K562 (cell line): ENCODE results near the gene ADAR.

Source experiments
- CTCF ChIP-seq, 3 experiments: IDR thresholded peaks in 2 of 3; conservative IDR thresholded peaks in 1 of 3; 2 replicates each; pipeline ENCODE4 v1.5.1; 2011 to 2012; ENCODE audit warnings: low read length in 3 of 3, mild to moderate bottlenecking in 3 of 3, control low read depth in 2 of 3, improper control_type of control experiment in 1 of 3, inconsistent platforms in 1 of 3, low read depth in 1 of 3, mixed read lengths in 1 of 3, moderate library complexity in 1 of 3; ENCODE audit not compliant: insufficient read depth in 2 of 3
- IFI16 ChIP-seq: fragments of 250-450 bp; sonication (Bioruptor Pico); IDR thresholded peaks from 2 replicates; pipeline ENCODE4 v2.1.2; 2022; ENCODE audit warnings: mild to moderate bottlenecking, inconsistent platforms
- IRF2 ChIP-seq: sonication (generic); formaldehyde crosslinking; IDR thresholded peaks from 2 replicates; pipeline ENCODE4 v1.8.1; 2022; ENCODE audit warnings: mild to moderate bottlenecking, missing genetic modification reagents
- KLF6 ChIP-seq: fragments of 250-450 bp; sonication (Bioruptor Pico); IDR thresholded peaks from 2 replicates; pipeline ENCODE4 v1.4.0; 2020; ENCODE audit warnings: mild to moderate bottlenecking, moderate library complexity, borderline replicate concordance
- POLR2A ChIP-seq: fragments of 450-650 bp; conservative IDR thresholded peaks from 2 replicates; pipeline ENCODE4 v1.6.1; 2016
- POLR2G ChIP-seq: fragments of 200-400 bp; formaldehyde crosslinking; IDR thresholded peaks from 2 replicates; pipeline ENCODE4 v1.6.1; 2017; ENCODE audit warnings: low read depth, mild to moderate bottlenecking, antibody characterized with exemption, low read length, moderate library complexity
- SNIP1 ChIP-seq: fragments of 450-650 bp; IDR thresholded peaks from 2 replicates; pipeline ENCODE4 v1.7.1; 2017; ENCODE audit warnings: low read depth, mild to moderate bottlenecking
- ZNF274 ChIP-seq: IDR thresholded peaks from 2 replicates; pipeline ENCODE4 v1.6.1; 2011; ENCODE audit warnings: low read depth, mild to moderate bottlenecking, low read length, moderate library complexity, borderline replicate concordance
- TF ChIP-seq, protein P1 (sequence below): sonication (generic); formaldehyde crosslinking; IDR thresholded peaks from 2 replicates; pipeline ENCODE4 v1.8.0; 2023; ENCODE audit warnings: mild to moderate bottlenecking, missing genetic modification reagents

DNA sequence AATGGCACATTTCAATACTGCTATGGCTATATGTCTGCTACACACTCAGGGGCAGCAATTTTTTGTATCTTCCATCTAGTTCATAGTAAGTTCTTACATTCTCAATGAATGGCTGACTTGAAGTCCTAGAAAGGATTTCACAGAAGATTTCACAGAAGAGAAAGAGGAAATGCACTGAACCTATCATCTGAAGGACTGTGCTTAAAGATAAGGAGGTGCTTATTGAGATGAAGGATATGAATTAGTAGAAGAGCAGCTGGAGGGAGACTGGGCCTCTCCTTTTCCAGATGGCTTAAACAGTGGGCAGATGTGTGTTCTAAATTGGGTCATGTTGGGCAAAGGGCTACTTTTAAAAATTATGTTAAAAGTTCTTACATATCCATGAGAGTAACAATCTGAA is 14.6 kb downstream of the ADAR start:
- TF ChIP-seq POLR2A, result no peak
- TF ChIP-seq, protein P1, sequence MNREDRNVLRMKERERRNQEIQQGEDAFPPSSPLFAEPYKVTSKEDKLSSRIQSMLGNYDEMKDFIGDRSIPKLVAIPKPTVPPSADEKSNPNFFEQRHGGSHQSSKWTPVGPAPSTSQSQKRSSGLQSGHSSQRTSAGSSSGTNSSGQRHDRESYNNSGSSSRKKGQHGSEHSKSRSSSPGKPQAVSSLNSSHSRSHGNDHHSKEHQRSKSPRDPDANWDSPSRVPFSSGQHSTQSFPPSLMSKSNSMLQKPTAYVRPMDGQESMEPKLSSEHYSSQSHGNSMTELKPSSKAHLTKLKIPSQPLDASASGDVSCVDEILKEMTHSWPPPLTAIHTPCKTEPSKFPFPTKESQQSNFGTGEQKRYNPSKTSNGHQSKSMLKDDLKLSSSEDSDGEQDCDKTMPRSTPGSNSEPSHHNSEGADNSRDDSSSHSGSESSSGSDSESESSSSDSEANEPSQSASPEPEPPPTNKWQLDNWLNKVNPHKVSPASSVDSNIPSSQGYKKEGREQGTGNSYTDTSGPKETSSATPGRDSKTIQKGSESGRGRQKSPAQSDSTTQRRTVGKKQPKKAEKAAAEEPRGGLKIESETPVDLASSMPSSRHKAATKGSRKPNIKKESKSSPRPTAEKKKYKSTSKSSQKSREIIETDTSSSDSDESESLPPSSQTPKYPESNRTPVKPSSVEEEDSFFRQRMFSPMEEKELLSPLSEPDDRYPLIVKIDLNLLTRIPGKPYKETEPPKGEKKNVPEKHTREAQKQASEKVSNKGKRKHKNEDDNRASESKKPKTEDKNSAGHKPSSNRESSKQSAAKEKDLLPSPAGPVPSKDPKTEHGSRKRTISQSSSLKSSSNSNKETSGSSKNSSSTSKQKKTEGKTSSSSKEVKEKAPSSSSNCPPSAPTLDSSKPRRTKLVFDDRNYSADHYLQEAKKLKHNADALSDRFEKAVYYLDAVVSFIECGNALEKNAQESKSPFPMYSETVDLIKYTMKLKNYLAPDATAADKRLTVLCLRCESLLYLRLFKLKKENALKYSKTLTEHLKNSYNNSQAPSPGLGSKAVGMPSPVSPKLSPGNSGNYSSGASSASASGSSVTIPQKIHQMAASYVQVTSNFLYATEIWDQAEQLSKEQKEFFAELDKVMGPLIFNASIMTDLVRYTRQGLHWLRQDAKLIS (CRISPR knock-in tag), result no peak
- no peak for TF ChIP-seq SNIP1
- no peak for TF ChIP-seq CTCF (IDR thresholded peaks at IDR 0.05 in 2 of 3, conservative IDR thresholded peaks at IDR 0.05 in 1 of 3; ENCODE audit: insufficient read depth in 2 of 3, low read depth in 1 of 3, low read length in 3 of 3)
- no peak for TF ChIP-seq IFI16
- no peak for TF ChIP-seq POLR2G
- no peak for TF ChIP-seq KLF6 (CRISPR knock-in tag)
- no peak for TF ChIP-seq IRF2 (CRISPR knock-in tag)
- TF ChIP-seq ZNF274, result no peak
